GM10266 (cell line): ENCODE data around the gene PTPRH.

Experiments used
- DNase-seq: peaks from one replicate; pipeline ENCODE4 v3.0.0; 2012; ENCODE audit errors: extremely low spot score
- TF ChIP-seq, protein P1 (sequence below): IDR thresholded peaks from 2 replicates; pipeline ENCODE4 v1.5.1; 2012; ENCODE audit warnings: mild to moderate bottlenecking, low read depth; ENCODE audit not compliant: control insufficient read depth, insufficient read depth; ENCODE audit errors: missing control alignments

Gene PTPRH

DNA sequence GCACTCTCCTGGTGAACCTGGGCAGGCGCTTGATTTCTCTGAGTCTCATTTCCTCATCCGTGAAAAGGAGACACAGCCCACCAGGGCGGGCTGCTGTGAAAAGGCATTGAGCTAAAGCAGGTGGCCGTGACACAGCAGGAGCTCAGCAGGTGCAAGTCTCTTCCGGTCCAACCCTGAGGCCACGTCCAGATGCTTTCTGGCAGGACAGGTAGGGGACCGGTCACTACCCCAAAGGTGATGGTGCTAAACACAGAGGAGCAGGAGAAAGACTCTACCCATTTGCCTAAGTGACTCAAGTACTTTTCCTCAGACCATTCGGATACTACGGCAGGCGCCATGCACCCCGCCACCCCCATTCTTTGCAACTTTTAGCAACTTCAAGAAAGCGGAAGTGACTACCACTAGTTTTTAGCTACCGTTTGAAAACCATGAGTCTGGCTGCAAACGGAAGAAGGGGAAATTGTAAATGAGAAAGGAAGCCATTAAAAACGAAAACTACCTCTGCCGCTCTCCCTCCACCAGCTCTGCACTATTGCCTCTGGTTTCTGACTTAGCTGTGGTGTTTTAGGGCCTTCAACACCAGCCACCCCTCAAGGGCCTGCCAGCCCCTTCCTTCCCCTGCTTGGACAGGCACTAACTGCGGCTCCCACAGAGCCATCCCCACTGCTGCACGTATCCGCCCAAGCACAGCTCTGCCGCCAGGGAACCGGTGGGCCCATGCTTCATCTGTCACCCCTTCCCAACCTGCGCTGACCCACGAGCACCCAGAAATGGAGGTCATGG is 44.7 kb upstream of the PTPRH start:
- peak; percentile 84 for DNase-seq
- TF ChIP-seq, protein P1, sequence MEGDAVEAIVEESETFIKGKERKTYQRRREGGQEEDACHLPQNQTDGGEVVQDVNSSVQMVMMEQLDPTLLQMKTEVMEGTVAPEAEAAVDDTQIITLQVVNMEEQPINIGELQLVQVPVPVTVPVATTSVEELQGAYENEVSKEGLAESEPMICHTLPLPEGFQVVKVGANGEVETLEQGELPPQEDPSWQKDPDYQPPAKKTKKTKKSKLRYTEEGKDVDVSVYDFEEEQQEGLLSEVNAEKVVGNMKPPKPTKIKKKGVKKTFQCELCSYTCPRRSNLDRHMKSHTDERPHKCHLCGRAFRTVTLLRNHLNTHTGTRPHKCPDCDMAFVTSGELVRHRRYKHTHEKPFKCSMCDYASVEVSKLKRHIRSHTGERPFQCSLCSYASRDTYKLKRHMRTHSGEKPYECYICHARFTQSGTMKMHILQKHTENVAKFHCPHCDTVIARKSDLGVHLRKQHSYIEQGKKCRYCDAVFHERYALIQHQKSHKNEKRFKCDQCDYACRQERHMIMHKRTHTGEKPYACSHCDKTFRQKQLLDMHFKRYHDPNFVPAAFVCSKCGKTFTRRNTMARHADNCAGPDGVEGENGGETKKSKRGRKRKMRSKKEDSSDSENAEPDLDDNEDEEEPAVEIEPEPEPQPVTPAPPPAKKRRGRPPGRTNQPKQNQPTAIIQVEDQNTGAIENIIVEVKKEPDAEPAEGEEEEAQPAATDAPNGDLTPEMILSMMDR: no peak

DNA sequence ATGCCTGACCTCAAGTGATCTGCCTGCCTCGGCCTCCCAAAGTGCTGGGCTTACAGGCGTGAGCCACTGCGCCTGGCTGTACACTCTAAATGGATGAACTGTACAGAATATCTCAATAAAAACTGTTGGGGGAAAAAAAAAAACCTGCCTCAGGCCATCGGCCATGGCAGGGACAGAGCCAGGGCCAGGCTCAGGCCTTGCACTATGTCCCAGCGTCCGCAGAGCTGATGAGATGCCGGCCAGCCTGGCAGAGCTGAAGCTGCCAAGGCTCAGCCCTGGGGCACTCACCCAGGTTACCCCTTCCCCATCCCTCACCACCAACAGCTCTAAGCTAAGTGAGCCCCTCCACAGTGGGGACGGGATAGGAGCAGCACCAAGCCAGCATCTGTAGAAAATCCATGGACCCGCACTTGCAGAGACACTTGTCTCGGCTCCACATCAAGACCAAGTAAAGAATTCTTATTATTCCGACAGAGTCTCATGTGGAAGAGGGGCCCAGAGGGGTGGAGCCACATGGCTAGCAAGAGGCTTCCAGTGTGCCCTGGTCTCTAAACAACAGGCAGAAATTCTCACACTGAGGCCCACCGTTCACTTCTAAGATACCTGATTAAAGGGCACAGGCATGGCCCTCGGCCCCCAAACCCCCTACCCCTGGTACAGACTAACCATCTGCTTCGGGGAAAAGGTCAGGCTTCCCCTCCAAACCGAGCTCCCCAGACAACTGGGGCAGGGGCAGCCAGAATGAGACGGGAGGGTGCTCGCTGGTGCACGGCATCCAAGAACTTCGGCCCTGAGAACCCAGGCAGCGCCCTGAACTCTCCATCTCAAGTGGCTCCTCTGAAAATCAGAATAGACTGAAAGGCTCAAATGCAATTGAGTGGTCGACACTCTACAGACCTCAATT is 43.7 kb upstream of the PTPRH start:
- TF ChIP-seq, protein P1: no peak
- no peak for DNase-seq

DNA sequence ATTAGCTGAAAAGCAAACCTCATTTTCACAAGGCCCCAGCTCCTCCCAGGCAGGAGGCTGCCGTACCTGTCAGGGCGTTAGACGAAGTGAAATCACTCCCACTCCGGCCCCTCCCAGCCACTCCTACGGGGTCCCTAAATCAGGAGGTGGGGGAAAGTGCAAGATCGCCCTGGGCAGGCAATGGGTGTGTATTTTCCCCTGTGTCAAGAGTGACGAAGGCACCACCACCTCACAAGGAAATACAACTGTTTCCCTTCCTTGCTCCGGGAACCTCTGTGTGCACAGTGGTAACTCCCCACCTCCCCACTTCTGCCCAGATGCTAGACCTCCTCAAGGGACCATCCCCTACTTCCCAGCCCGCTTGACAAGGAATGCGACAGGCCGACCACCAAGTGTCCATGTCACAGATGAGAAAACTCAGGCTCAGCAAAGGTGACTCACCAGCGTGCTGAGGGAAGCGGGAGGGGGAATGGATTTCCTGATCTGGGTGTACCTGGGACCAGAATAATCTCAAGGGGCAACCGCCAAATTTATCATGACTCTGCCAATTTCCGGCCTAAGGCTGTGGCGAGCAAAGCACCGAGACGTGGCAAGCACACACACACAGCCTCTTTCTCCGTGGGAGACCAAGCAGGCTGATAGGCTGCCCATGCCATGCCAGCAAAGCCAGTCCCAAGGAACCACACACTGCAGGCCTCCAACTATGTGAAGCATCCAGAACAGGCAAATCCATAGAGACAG is 42.2 kb upstream of the PTPRH start:
- DNase-seq: peak; percentile 54
- TF ChIP-seq, protein P1: no peak

DNA sequence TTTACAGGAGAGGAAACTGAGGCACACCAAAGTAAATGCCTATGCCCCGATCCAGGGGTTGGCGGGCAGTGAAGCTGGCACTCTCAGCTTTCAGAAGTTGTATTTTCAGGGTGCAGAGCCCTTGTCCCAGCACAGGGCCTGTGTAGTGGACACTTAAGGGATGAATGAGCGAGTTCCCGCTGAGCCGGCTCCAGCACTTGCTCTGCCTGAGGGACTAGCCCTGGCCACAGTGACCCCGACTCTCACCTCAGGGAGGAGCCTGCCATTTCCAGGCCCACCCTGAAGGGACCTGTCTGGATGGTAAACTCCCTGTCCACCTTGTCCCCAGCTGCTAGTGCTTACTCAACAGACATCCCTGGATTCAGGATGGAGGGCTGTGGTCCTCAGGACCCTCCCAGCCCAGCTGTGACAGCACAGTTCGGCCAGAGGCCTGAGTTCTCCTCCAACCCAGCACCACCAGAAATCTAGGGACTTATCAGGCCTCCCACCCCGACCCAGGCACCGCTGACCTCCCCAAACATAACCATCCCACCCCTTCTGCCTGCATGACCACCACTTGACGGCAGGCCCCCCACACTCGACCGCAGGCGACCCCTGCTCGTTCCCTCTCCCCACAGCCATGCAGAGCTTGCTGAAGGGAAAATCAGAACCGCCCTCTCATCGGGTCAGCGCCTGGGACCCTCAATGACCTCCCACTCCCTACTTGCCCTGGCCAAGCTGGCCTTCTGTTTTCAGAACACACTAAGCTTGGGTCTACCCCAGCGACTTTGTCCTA is 41.1 kb upstream of the PTPRH start:
- DNase-seq: no peak
- TF ChIP-seq, protein P1: no peak

DNA sequence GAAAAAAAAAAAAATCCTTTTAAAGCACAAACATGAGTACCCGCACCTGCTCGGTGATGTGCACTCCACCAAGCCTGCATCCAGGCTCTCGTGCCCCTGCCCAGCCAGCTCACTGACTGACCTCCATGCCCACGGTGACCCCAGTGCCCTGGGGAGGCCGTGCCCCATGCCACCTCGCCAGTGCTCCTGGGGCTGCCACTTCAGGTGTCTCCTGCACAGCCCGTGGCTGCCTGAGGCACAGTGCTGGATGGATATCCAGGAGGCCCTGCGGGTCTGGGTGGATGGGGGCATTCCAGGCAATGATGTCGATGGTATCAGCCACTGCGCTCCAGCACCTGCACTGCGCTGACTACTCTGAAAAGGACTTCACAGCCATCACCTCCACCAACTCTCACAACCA is 40.5 kb upstream of the PTPRH start:
- DNase-seq: no peak
- TF ChIP-seq, protein P1: no peak

DNA sequence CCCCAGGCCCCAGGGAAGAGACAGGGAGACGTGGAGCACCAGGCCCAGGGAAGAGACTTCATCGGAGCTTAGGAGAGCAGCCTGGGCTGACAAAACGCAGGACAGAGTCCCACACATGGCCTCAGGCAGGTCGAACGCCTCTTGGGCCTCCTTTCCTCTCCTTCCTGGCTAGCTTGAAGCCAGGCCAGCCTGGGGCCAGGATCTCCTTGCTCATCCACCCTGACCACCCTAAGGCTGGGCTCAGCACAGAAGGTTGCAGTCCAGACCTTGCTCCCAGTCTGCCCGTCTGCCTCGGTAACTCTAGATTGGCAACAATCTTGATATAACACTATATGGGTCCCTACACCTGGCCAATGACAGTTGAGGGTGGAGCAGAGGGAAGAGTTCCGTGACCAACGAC is 39.4 kb upstream of the PTPRH start:
- TF ChIP-seq, protein P1: no peak
- no peak for DNase-seq
